ENCODE results near the gene ARF1.
A peak's percentile ranks its signal among the peaks of the same experiment; 100 is the strongest.

Gene ARF1

GRCh38 chr1:228125185-228125584, 42.7 kb downstream of the ARF1 start:
- Histone ChIP-seq H3K27me3 (ENCODE audit: control insufficient read depth, insufficient read depth, low read length) (no peaks in the 10 kb centered on the region), H3K27ac (ENCODE audit: low read length) (no peak overlapping the region), H3K9me3 (ENCODE audit: control insufficient read depth, insufficient read depth, low read length) (no peaks in the 10 kb centered on the region), H3K4me3 (ENCODE audit: low read length) (no peak overlapping the region), H3K36me3 (ENCODE audit: control insufficient read depth, insufficient read depth, low read length) (no peaks in the 10 kb centered on the region), H3K4me1 (ENCODE audit: control insufficient read depth, insufficient read depth, low read length) (no peaks in the 10 kb centered on the region)
- WGBS (ENCODE audit: insufficient coverage, insufficient read length), result no CpG with 5 or more reads among the region's 5 CpGs
- no peak for DNase-seq (ENCODE audit: low read depth, low spot score)

- Histone ChIP-seq H3K36me3 (ENCODE audit: control insufficient read depth, insufficient read depth, low read length) (no peaks in the 10 kb centered on the region), H3K4me1 (ENCODE audit: control insufficient read depth, insufficient read depth, low read length) (no peaks in the 10 kb centered on the region), H3K27ac (ENCODE audit: low read length) (no peak overlapping the region), H3K4me3 (ENCODE audit: low read length) (no peak overlapping the region), H3K27me3 (ENCODE audit: control insufficient read depth, insufficient read depth, low read length) (no peaks in the 10 kb centered on the region), H3K9me3 (ENCODE audit: control insufficient read depth, insufficient read depth, low read length) (no peaks in the 10 kb centered on the region)
- WGBS (ENCODE audit: insufficient coverage, insufficient read length), result no CpG with 5 or more reads among the region's 2 CpGs
- no peak for DNase-seq (ENCODE audit: low read depth, low spot score)
These were observed 49.3 kb downstream of the ARF1 start for GRCh38 chr1:228131766-228132165.

GRCh38 chr1:228134591-228134990, 52.1 kb downstream of the ARF1 start:
- no peaks in the 10 kb centered on the region for H3K4me1 ChIP-seq (ENCODE audit: control insufficient read depth, insufficient read depth, low read length)
- no CpG with 5 or more reads among the region's 12 CpGs for WGBS (ENCODE audit: insufficient coverage, insufficient read length)
- no peak overlapping the region for H3K4me3 ChIP-seq (ENCODE audit: low read length)
- H3K36me3 ChIP-seq (ENCODE audit: control insufficient read depth, insufficient read depth, low read length), result no peaks in the 10 kb centered on the region
- no peak for DNase-seq (ENCODE audit: low read depth, low spot score)
- no peak overlapping the region for H3K27ac ChIP-seq (ENCODE audit: low read length)
- no peaks in the 10 kb centered on the region for H3K9me3 ChIP-seq (ENCODE audit: control insufficient read depth, insufficient read depth, low read length)
- no peaks in the 10 kb centered on the region for H3K27me3 ChIP-seq (ENCODE audit: control insufficient read depth, insufficient read depth, low read length)

- no peak for DNase-seq (ENCODE audit: low read depth, low spot score)
- Histone ChIP-seq H3K4me1 (ENCODE audit: control insufficient read depth, insufficient read depth, low read length) (no peaks in the 10 kb centered on the region), H3K9me3 (ENCODE audit: control insufficient read depth, insufficient read depth, low read length) (no peaks in the 10 kb centered on the region), H3K27ac (ENCODE audit: low read length) (no peak overlapping the region), H3K27me3 (ENCODE audit: control insufficient read depth, insufficient read depth, low read length) (no peaks in the 10 kb centered on the region), H3K4me3 (ENCODE audit: low read length) (no peak overlapping the region), H3K36me3 (ENCODE audit: control insufficient read depth, insufficient read depth, low read length) (no peaks in the 10 kb centered on the region; the same call in 1 of the 2 replicates)
- WGBS (ENCODE audit: insufficient coverage, insufficient read length), result no CpG with 5 or more reads among the region's 1 CpG
These were observed 54.4 kb downstream of the ARF1 start for GRCh38 chr1:228136901-228137300.

GRCh38 chr1:228139406-228139930, 57.0 kb downstream of the ARF1 start:
- Histone ChIP-seq H3K4me3 (ENCODE audit: low read length) (peak overlapping the region; percentile 91; the same call in 1 of the 2 replicates), H3K36me3 (ENCODE audit: control insufficient read depth, insufficient read depth, low read length) (no peaks in the 10 kb centered on the region; the same call in 1 of the 2 replicates), H3K27ac (ENCODE audit: low read length) (no peak overlapping the region), H3K27me3 (ENCODE audit: control insufficient read depth, insufficient read depth, low read length) (no peaks in the 10 kb centered on the region), H3K9me3 (ENCODE audit: control insufficient read depth, insufficient read depth, low read length) (no peaks in the 10 kb centered on the region), H3K4me1 (ENCODE audit: control insufficient read depth, insufficient read depth, low read length) (no peaks in the 10 kb centered on the region; the same call in 1 of the 2 replicates)
- no CpG with 5 or more reads among the region's 30 CpGs for WGBS (ENCODE audit: insufficient coverage, insufficient read length)
- DNase-seq (ENCODE audit: low read depth, low spot score), result no peak

- peak within 1 kb of the TSS; percentile 91 for H3K4me3 ChIP-seq (ENCODE audit: low read length)
- no peaks in the 10 kb centered on the region; the same call in 1 of the 2 replicates for H3K4me1 ChIP-seq (ENCODE audit: control insufficient read depth, insufficient read depth, low read length)
- peak; percentile 97 for DNase-seq (ENCODE audit: low read depth, low spot score)
- no peaks in the 10 kb centered on the region for H3K27me3 ChIP-seq (ENCODE audit: control insufficient read depth, insufficient read depth, low read length)
- no CpG with 5 or more reads among the region's 95 CpGs for WGBS (ENCODE audit: insufficient coverage, insufficient read length)
- H3K36me3 ChIP-seq (ENCODE audit: control insufficient read depth, insufficient read depth, low read length), result no peaks in the 10 kb centered on the region; the same call in 1 of the 2 replicates
- H3K27ac ChIP-seq (ENCODE audit: low read length), result no peak within 1 kb of the TSS
- no peaks in the 10 kb centered on the region for H3K9me3 ChIP-seq (ENCODE audit: control insufficient read depth, insufficient read depth, low read length)
These were observed 57.6 kb downstream of the ARF1 start, which contains the start of gene GUK1 for GRCh38 chr1:228139931-228140723. GUK1 (plus strand) TSS chr1:228140279; CDS start chr1:228140303, 24 bp downstream.

GRCh38 chr1:228140724-228141225, 58.3 kb downstream of the ARF1 start:
- Histone ChIP-seq H3K27ac (ENCODE audit: low read length) (no peak overlapping the region), H3K36me3 (ENCODE audit: control insufficient read depth, insufficient read depth, low read length) (no peaks in the 10 kb centered on the region; the same call in 1 of the 2 replicates), H3K27me3 (ENCODE audit: control insufficient read depth, insufficient read depth, low read length) (no peaks in the 10 kb centered on the region), H3K9me3 (ENCODE audit: control insufficient read depth, insufficient read depth, low read length) (no peaks in the 10 kb centered on the region), H3K4me3 (ENCODE audit: low read length) (peak overlapping the region; percentile 91), H3K4me1 (ENCODE audit: control insufficient read depth, insufficient read depth, low read length) (no peaks in the 10 kb centered on the region; the same call in 1 of the 2 replicates)
- DNase-seq (ENCODE audit: low read depth, low spot score), result no peak
- no CpG with 5 or more reads among the region's 25 CpGs for WGBS (ENCODE audit: insufficient coverage, insufficient read length)

GRCh38 chr1:228141226-228142044, 58.9 kb downstream of the ARF1 start:
- Histone ChIP-seq H3K36me3 (ENCODE audit: control insufficient read depth, insufficient read depth, low read length) (no peaks in the 10 kb centered on the region; the same call in 1 of the 2 replicates), H3K27ac (ENCODE audit: low read length) (no peak overlapping the region), H3K4me1 (ENCODE audit: control insufficient read depth, insufficient read depth, low read length) (no peaks in the 10 kb centered on the region; the same call in 1 of the 2 replicates), H3K9me3 (ENCODE audit: control insufficient read depth, insufficient read depth, low read length) (no peaks in the 10 kb centered on the region), H3K4me3 (ENCODE audit: low read length) (peak overlapping the region; percentile 91; the same call in 1 of the 2 replicates), H3K27me3 (ENCODE audit: control insufficient read depth, insufficient read depth, low read length) (no peaks in the 10 kb centered on the region)
- DNase-seq (ENCODE audit: low read depth, low spot score), result no peak
- no CpG with 5 or more reads among the region's 27 CpGs for WGBS (ENCODE audit: insufficient coverage, insufficient read length)

- H3K27ac ChIP-seq (ENCODE audit: low read length), result no peak overlapping the region
- WGBS (ENCODE audit: insufficient coverage, insufficient read length), result no CpG with 5 or more reads among the region's 16 CpGs
- no peaks in the 10 kb centered on the region for H3K27me3 ChIP-seq (ENCODE audit: control insufficient read depth, insufficient read depth, low read length)
- peaks cover 5% of the 10 kb centered on the region; the same call in 1 of the 2 replicates for H3K36me3 ChIP-seq (ENCODE audit: control insufficient read depth, insufficient read depth, low read length)
- H3K4me3 ChIP-seq (ENCODE audit: low read length), result no peak overlapping the region
- H3K9me3 ChIP-seq (ENCODE audit: control insufficient read depth, insufficient read depth, low read length), result no peaks in the 10 kb centered on the region
- no peaks in the 10 kb centered on the region; the same call in 1 of the 2 replicates for H3K4me1 ChIP-seq (ENCODE audit: control insufficient read depth, insufficient read depth, low read length)
- DNase-seq (ENCODE audit: low read depth, low spot score), result no peak
These were observed 59.7 kb downstream of the ARF1 start for GRCh38 chr1:228142155-228142691.

GRCh38 chr1:228142701-228143136, 60.2 kb downstream of the ARF1 start:
- H3K27ac ChIP-seq (ENCODE audit: low read length), result no peak overlapping the region
- H3K36me3 ChIP-seq (ENCODE audit: control insufficient read depth, insufficient read depth, low read length), result peaks cover 5% of the 10 kb centered on the region; the same call in 1 of the 2 replicates
- no peaks in the 10 kb centered on the region for H3K27me3 ChIP-seq (ENCODE audit: control insufficient read depth, insufficient read depth, low read length)
- H3K4me3 ChIP-seq (ENCODE audit: low read length), result no peak overlapping the region
- WGBS (ENCODE audit: insufficient coverage, insufficient read length), result no CpG with 5 or more reads among the region's 11 CpGs
- H3K9me3 ChIP-seq (ENCODE audit: control insufficient read depth, insufficient read depth, low read length), result no peaks in the 10 kb centered on the region
- no peak for DNase-seq (ENCODE audit: low read depth, low spot score)
- H3K4me1 ChIP-seq (ENCODE audit: control insufficient read depth, insufficient read depth, low read length), result no peaks in the 10 kb centered on the region; the same call in 1 of the 2 replicates
